SU-DHL-6 (cell line): Measurements from ENCODE around the gene TAB2.

Experiments
- H2AFZ ChIP-seq: fragments of 200-600 bp; sonication (generic); 2 replicates; pipeline ENCODE4 v1.6.1; 2014; ENCODE audit warnings: low read depth, mild to moderate bottlenecking, moderate library complexity, mixed read lengths, antibody characterized with exemption, low read length; ENCODE audit not compliant: severe bottlenecking
- H3F3A ChIP-seq: fragments of 200-600 bp; shearing (Covaris generic); 2 replicates; pipeline ENCODE4 v1.6.0; 2016; ENCODE audit warnings: antibody characterized with exemption, mild to moderate bottlenecking; ENCODE audit not compliant: insufficient read depth
- H3K27ac ChIP-seq: fragments of 200-600 bp; sonication (generic); 2 replicates; pipeline ENCODE4 v1.5.1; 2016; ENCODE audit warnings: low read depth, mild to moderate bottlenecking, low read length, moderate library complexity, mixed read lengths
- H3K27me3 ChIP-seq: fragments of 200-600 bp; sonication (generic), shearing (Covaris generic); 2 replicates; pipeline ENCODE4 v1.6.0; 2014; ENCODE audit warnings: mild to moderate bottlenecking, low read length
- H3K36me3 ChIP-seq: fragments of 200-600 bp; sonication (generic); 2 replicates; pipeline ENCODE4 v1.6.1; 2014; ENCODE audit warnings: mild to moderate bottlenecking, low read length, mixed read lengths
- H3K4me2 ChIP-seq: fragments of 300-600, 200-600 bp; shearing (Covaris generic), sonication (generic); 2 replicates; pipeline ENCODE4 v1.6.0; 2014; ENCODE audit warnings: low read length, low read depth, mild to moderate bottlenecking; ENCODE audit not compliant: poor library complexity, severe bottlenecking
- H3K4me3 ChIP-seq: fragments of 200-600 bp; sonication (generic); 2 replicates; pipeline ENCODE4 v1.5.1; 2014; ENCODE audit warnings: antibody characterized with exemption, low read length, mild to moderate bottlenecking, mixed read lengths; ENCODE audit not compliant: insufficient read depth, poor library complexity, severe bottlenecking
- H3K79me2 ChIP-seq: fragments of 200-600 bp; sonication (generic); 2 replicates; pipeline ENCODE4 v1.6.1; 2014; ENCODE audit warnings: mild to moderate bottlenecking, low read length, moderate library complexity; ENCODE audit not compliant: insufficient read depth
- H3K9ac ChIP-seq: fragments of 200-600 bp; sonication (generic); 2 replicates; pipeline ENCODE4 v1.7.0; 2014; ENCODE audit warnings: mild to moderate bottlenecking, low read length
- H3K9me2 ChIP-seq: fragments of 200-600 bp; sonication (generic); replicated peaks from 2 replicates; pipeline ENCODE4 v1.6.1; 2014; ENCODE audit warnings: low read length; ENCODE audit not compliant: insufficient read depth
- H3K9me3 ChIP-seq: fragments of 200-600 bp; sonication (generic); 2 replicates; pipeline ENCODE4 v1.6.1; 2014; ENCODE audit warnings: low read length, mixed read lengths; ENCODE audit not compliant: insufficient read depth
- H4K20me1 ChIP-seq: fragments of 200-600 bp; sonication (generic); 2 replicates; pipeline ENCODE4 v1.6.1; 2014; ENCODE audit warnings: low read depth, mild to moderate bottlenecking, antibody characterized with exemption, low read length, moderate library complexity, mixed read lengths
- EZH2phosphoT487 ChIP-seq: fragments of 200-600 bp; sonication (generic), shearing (Covaris generic); conservative IDR thresholded peaks from 2 replicates; pipeline ENCODE4 v1.6.1; 2018; ENCODE audit warnings: mild to moderate bottlenecking, antibody characterized with exemption, low read length, moderate library complexity, mixed read lengths
- TF ChIP-seq, protein P1 (sequence below): fragments of 200-600 bp; sonication (generic); IDR thresholded peaks from one replicate; pipeline ENCODE4 v1.5.1; 2017; ENCODE audit warnings: antibody characterized with exemption, mild to moderate bottlenecking, low read length, moderate library complexity; ENCODE audit not compliant: insufficient read depth, poor library complexity, severe bottlenecking

Gene TAB2

DNA sequence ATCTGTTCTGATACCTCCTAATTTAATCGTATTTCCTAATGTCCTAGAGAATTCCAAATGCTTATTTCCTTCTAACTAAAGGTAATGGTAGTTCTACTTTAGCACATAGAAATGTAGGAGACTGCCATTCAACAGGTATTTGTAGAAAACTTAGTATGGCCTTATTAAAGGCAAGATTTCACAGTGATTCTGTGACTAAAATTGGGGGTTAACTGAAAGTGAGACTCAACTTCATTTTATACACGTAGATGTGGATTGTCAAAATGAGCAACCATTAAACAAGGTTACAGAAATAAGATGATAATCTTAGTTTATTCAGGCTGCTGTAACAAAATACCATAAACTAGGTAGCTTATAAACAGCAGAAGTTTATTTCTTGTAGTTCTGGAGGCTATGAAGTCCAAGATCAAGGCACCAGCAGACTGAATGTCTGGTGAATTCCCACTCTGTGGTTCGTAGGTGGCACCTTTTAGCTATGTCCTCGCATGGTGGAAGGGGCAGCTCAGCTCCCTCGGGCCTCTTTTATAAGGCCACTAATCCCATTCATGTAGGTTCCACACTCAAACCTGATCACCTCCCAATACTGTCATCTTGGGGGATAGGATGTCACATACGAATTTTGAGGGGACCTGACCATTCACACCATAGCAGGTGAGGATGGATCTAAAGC is 38.7 kb downstream of the TAB2 start:
- TF ChIP-seq EZH2phosphoT487: no peak
- TF ChIP-seq, protein P1, sequence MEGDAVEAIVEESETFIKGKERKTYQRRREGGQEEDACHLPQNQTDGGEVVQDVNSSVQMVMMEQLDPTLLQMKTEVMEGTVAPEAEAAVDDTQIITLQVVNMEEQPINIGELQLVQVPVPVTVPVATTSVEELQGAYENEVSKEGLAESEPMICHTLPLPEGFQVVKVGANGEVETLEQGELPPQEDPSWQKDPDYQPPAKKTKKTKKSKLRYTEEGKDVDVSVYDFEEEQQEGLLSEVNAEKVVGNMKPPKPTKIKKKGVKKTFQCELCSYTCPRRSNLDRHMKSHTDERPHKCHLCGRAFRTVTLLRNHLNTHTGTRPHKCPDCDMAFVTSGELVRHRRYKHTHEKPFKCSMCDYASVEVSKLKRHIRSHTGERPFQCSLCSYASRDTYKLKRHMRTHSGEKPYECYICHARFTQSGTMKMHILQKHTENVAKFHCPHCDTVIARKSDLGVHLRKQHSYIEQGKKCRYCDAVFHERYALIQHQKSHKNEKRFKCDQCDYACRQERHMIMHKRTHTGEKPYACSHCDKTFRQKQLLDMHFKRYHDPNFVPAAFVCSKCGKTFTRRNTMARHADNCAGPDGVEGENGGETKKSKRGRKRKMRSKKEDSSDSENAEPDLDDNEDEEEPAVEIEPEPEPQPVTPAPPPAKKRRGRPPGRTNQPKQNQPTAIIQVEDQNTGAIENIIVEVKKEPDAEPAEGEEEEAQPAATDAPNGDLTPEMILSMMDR: no peak
- Histone ChIP-seq H3K27me3 (no peaks in the 10 kb centered on the region), H3K4me2 (no peak overlapping the region), H3K9me3 (no peaks in the 10 kb centered on the region), H3K79me2 (peaks cover 74% of the 10 kb centered on the region), H3K36me3 (0 out of 2 replicates have a peak, but pooled peaks cover 3% of the 10 kb centered on the region), H3K27ac (no peak overlapping the region), H3F3A (no peaks in the 10 kb centered on the region), H4K20me1 (peaks cover 26% of the 10 kb centered on the region), H3K9me2 (no peaks in the 10 kb centered on the region), H3K4me3 (no peak overlapping the region), H3K9ac (no peak overlapping the region), H2AFZ (no peak overlapping the region)

DNA sequence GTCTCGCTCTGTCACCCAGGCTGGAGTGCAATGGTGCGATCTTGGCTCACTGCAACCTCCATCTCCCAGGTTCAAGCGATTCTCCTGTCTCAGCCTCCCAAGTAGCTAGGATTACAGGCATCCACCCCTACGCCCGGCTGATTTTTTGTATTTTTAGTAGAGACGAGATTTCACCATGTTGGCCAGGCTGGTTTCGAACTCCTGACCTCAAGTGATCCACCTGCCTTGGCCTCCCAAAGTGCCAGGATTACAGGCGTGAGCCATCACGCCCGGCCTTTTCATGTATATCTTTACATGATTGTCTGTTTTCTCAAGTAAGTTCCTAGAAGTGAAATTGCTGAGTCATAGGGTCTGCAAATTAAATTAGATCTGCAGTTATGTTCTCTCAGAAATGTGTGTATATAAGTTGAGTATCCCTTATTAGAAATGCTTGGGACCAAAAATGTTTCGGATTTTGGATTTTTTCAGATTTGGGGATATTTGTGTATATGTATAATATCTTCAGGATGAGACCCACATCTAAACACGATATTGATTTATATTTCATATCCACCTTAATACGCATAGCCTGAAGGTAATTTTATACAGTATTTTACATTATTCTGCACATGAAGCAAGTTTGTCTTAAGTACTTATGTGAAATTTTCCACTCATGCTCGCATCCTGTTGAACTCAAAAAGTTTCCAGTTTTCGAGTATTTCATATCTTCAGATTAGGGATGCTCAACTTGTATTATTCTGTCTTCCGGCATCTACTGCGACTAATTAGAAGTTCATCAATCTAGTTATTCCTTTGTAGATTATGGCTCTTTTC is 40.4 kb downstream of the TAB2 start:
- H3K9me2 ChIP-seq: no peaks in the 10 kb centered on the region
- H3K4me2 ChIP-seq: no peak overlapping the region
- no peaks in the 10 kb centered on the region for H3K27me3 ChIP-seq
- no peak overlapping the region for H2AFZ ChIP-seq
- peaks cover 79% of the 10 kb centered on the region for H3K79me2 ChIP-seq
- H3K36me3 ChIP-seq: 0 out of 2 replicates have a peak, but pooled peaks cover 3% of the 10 kb centered on the region
- TF ChIP-seq, protein P1: no peak
- no peak for TF ChIP-seq EZH2phosphoT487
- no peaks in the 10 kb centered on the region for H3K9me3 ChIP-seq
- no peak overlapping the region for H3K4me3 ChIP-seq
- peaks cover 26% of the 10 kb centered on the region for H4K20me1 ChIP-seq
- H3K9ac ChIP-seq: no peak overlapping the region
- H3K27ac ChIP-seq: no peak overlapping the region
- H3F3A ChIP-seq: no peaks in the 10 kb centered on the region

DNA sequence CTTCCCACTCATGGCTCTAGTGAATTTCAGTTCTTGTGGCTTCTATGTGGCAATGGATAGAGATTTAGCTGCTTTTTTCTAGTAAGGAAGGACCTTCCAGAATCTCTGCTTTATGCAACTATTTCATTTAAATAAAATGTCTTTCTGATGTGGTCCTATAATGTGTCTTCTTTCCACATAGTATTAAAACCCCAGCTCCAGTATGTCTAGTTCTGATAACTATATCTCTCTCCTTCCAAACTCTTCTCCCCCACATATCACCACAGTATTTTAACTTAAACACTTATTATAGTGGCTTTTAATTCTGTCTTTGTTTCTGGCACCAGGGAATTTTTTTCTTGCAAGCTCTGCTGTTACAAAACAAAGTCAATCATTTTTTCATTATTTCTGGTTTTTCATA is 41.9 kb downstream of the TAB2 start:
- Histone ChIP-seq H3K4me2 (no peak overlapping the region), H3K9me2 (no peaks in the 10 kb centered on the region), H3F3A (no peaks in the 10 kb centered on the region), H3K36me3 (0 out of 2 replicates have a peak, but pooled peaks cover 3% of the 10 kb centered on the region), H3K9me3 (no peaks in the 10 kb centered on the region), H3K9ac (no peak overlapping the region), H4K20me1 (peaks cover 22% of the 10 kb centered on the region; the same call in 1 of the 2 replicates), H2AFZ (no peak overlapping the region), H3K4me3 (no peak overlapping the region), H3K79me2 (peaks cover 82% of the 10 kb centered on the region), H3K27me3 (no peaks in the 10 kb centered on the region), H3K27ac (no peak overlapping the region)
- no peak for TF ChIP-seq EZH2phosphoT487
- TF ChIP-seq, protein P1: no peak
